ENCODE results near the gene PDZD2.

The PDZD2 gene

GRCh38 chr5:31640573-31640972, 1.6 kb downstream of the PDZD2 start:
- in situ Hi-C loops (cut with MboI; ENCODE audit: low pct_unique_long_range_greater_than_20kb, low sequenced_read_pairs, unreplicated experiment), result no loop called here
- no peak for DNase-seq (ENCODE audit: low spot score)
- TF ChIP-seq CTCF (IDR thresholded peaks at IDR 0.05; ENCODE audit: extremely low read depth, insufficient read depth, missing control alignments), result no peak

- no peak for DNase-seq (ENCODE audit: low spot score)
- TF ChIP-seq CTCF (IDR thresholded peaks at IDR 0.05; ENCODE audit: extremely low read depth, insufficient read depth, missing control alignments), result no peak
- in situ Hi-C loops (cut with MboI; ENCODE audit: low pct_unique_long_range_greater_than_20kb, low sequenced_read_pairs, unreplicated experiment), result no loop called here
Measured at GRCh38 chr5:31641059-31641458, 2.1 kb downstream of the PDZD2 start.

GRCh38 chr5:31641575-31641974, 2.6 kb downstream of the PDZD2 start:
- DNase-seq (ENCODE audit: low spot score), result no peak
- in situ Hi-C loops (cut with MboI; ENCODE audit: low pct_unique_long_range_greater_than_20kb, low sequenced_read_pairs, unreplicated experiment), result no loop called here
- no peak for TF ChIP-seq CTCF (IDR thresholded peaks at IDR 0.05; ENCODE audit: extremely low read depth, insufficient read depth, missing control alignments)

GRCh38 chr5:31645420-31646081, 6.6 kb downstream of the PDZD2 start:
- in situ Hi-C loops (cut with MboI; ENCODE audit: low pct_unique_long_range_greater_than_20kb, low sequenced_read_pairs, unreplicated experiment), result no loop called here
- DNase-seq (ENCODE audit: low spot score), result no peak
- TF ChIP-seq CTCF (IDR thresholded peaks at IDR 0.05; ENCODE audit: extremely low read depth, insufficient read depth, missing control alignments), result no peak

DNA sequence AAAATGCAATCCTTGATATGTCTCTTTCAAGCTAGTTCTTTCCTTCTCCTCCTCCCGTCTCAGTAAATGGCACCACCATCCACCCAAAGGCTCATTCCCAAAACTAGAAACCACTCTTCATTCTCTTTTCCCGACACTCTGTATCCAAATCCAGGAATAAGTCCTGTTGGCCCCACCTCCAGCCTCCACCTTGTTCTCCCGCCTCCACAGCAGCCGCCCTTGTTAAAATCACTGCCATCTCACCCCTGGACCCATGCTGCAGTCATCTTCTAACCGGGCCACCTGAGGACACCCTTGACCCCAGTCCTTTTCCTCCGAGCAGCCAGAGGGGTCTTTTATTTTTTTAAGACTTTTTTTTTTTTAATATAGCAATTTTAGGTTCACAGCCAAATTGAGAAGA, 9.4 kb downstream of the PDZD2 start:
- TF ChIP-seq CTCF (IDR thresholded peaks at IDR 0.05; ENCODE audit: extremely low read depth, insufficient read depth, missing control alignments), result no peak
- DNase-seq (ENCODE audit: low spot score), result no peak
- in situ Hi-C loops (cut with MboI; ENCODE audit: low pct_unique_long_range_greater_than_20kb, low sequenced_read_pairs, unreplicated experiment), result no loop called here

DNA sequence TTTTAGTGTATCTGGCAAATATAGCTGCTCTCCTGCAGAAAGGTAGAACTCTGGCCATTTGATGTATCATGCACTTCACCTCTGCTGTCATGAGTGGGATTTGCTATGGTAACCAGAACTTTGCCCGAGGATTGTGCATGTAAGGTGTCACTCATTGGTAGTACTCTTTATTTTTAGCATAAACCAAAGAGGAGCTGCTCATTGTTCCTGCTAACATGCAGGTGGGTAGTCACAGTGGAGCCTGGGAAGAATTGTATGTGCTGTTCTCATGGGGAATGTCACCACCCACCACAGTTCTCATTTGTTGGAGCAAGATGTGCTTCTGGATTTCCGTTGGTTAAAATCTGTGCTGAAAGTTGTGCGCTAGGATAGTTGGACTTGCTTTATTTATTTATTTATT, 12.3 kb downstream of the PDZD2 start:
- in situ Hi-C loops (cut with MboI; ENCODE audit: low pct_unique_long_range_greater_than_20kb, low sequenced_read_pairs, unreplicated experiment), result no loop called here
- no peak for TF ChIP-seq CTCF (IDR thresholded peaks at IDR 0.05; ENCODE audit: extremely low read depth, insufficient read depth, missing control alignments)
- no peak for DNase-seq (ENCODE audit: low spot score)

Measured in GM13977 (cell line).